Muscle layer of colon (tissue), 2 donors: Measurements from ENCODE around the gene KATNB1.

Experiments
- H3K27ac ChIP-seq: one replicate; pipeline ENCODE4 v1.7.0; 2013; ENCODE audit warnings: low read depth, mild to moderate bottlenecking, low read length, moderate library complexity
- H3K27me3 ChIP-seq, 2 donors: one replicate each; pipeline ENCODE4 v1.7.0; 2013; ENCODE audit warnings: low read length in 2 of 2, mild to moderate bottlenecking in 2 of 2; ENCODE audit not compliant: insufficient read depth in 2 of 2, control insufficient read depth in 1 of 2
- H3K36me3 ChIP-seq: one replicate; pipeline ENCODE4 v1.7.0; 2013; ENCODE audit warnings: mild to moderate bottlenecking, low read length; ENCODE audit not compliant: insufficient read depth
- H3K4me1 ChIP-seq: one replicate; pipeline ENCODE4 v1.7.0; 2013; ENCODE audit warnings: mild to moderate bottlenecking, low read length; ENCODE audit not compliant: insufficient read depth
- H3K4me3 ChIP-seq, 2 donors: one replicate each; pipeline ENCODE4 v1.7.0; 2013; ENCODE audit warnings: low read length in 2 of 2, low read depth in 1 of 2, mild to moderate bottlenecking in 1 of 2, moderate library complexity in 1 of 2
- H3K9ac ChIP-seq: one replicate; pipeline ENCODE4 v1.7.0; 2013; ENCODE audit warnings: low read length
- H3K9me3 ChIP-seq: one replicate; pipeline ENCODE4 v1.7.0; 2013; ENCODE audit warnings: mild to moderate bottlenecking, low read length
- donor health status: abdominal sarcoma.
- donor health status: Adenocarcinoma of cecum.

Gene KATNB1

GRCh38 chr16:57720142-57720575 lies 15.4 kb upstream of the KATNB1 start:
- peaks cover 0 to 8% of the 10 kb centered on the region in 2 donors for H3K27me3 ChIP-seq
- no peak overlapping the region for H3K9ac ChIP-seq
- no peaks in the 10 kb centered on the region for H3K9me3 ChIP-seq
- no peaks in the 10 kb centered on the region for H3K36me3 ChIP-seq
- no peak overlapping the region for H3K4me3 ChIP-seq
- no peak overlapping the region for H3K27ac ChIP-seq
- H3K4me1 ChIP-seq = no peaks in the 10 kb centered on the region

GRCh38 chr16:57721356-57722209 lies 14.0 kb upstream of the KATNB1 start:
- Histone ChIP-seq H3K4me1 (no peaks in the 10 kb centered on the region), H3K9ac (no peak overlapping the region), H3K27me3 (peaks cover 0 to 8% of the 10 kb centered on the region in 2 donors), H3K4me3 (no peak overlapping the region), H3K9me3 (no peaks in the 10 kb centered on the region), H3K27ac (no peak overlapping the region), H3K36me3 (no peaks in the 10 kb centered on the region)

- Histone ChIP-seq H3K27ac (no peak overlapping the region), H3K9me3 (no peaks in the 10 kb centered on the region), H3K9ac (no peak overlapping the region), H3K36me3 (no peaks in the 10 kb centered on the region), H3K27me3 (peaks cover 0 to 8% of the 10 kb centered on the region in 2 donors), H3K4me3 (no peak overlapping the region), H3K4me1 (no peaks in the 10 kb centered on the region)
These were observed 13.4 kb upstream of the KATNB1 start for GRCh38 chr16:57722210-57722499.

GRCh38 chr16:57722651-57723050 lies 12.9 kb upstream of the KATNB1 start:
- Histone ChIP-seq H3K4me1 (no peaks in the 10 kb centered on the region), H3K9ac (no peak overlapping the region)

GRCh38 chr16:57723170-57723569 lies 12.4 kb upstream of the KATNB1 start:
- no peaks in the 10 kb centered on the region for H3K9me3 ChIP-seq

More at GRCh38 chr16:57722651-57723050, 12.9 kb upstream of the KATNB1 start:
- Histone ChIP-seq H3K27me3 (peaks cover 0 to 8% of the 10 kb centered on the region in 2 donors), H3K27ac (no peak overlapping the region), H3K4me3 (no peak overlapping the region), H3K9me3 (no peaks in the 10 kb centered on the region), H3K36me3 (no peaks in the 10 kb centered on the region)

GRCh38 chr16:57724531-57724930 lies 11.0 kb upstream of the KATNB1 start:
- Histone ChIP-seq H3K4me1 (no peaks in the 10 kb centered on the region), H3K9me3 (no peaks in the 10 kb centered on the region), H3K4me3 (no peak overlapping the region), H3K27ac (no peak overlapping the region), H3K27me3 (peaks cover 0 to 8% of the 10 kb centered on the region in 2 donors), H3K36me3 (no peaks in the 10 kb centered on the region), H3K9ac (no peak overlapping the region)

More at GRCh38 chr16:57723170-57723569, 12.4 kb upstream of the KATNB1 start:
- Histone ChIP-seq H3K9ac (no peak overlapping the region), H3K4me3 (no peak overlapping the region), H3K4me1 (no peaks in the 10 kb centered on the region), H3K27me3 (peaks cover 0 to 8% of the 10 kb centered on the region in 2 donors), H3K36me3 (no peaks in the 10 kb centered on the region), H3K27ac (no peak overlapping the region)

- no peak overlapping the region for H3K9ac ChIP-seq
- no peaks in the 10 kb centered on the region for H3K9me3 ChIP-seq
- H3K4me1 ChIP-seq = no peaks in the 10 kb centered on the region
- peaks cover 0 to 8% of the 10 kb centered on the region in 2 donors for H3K27me3 ChIP-seq
- H3K4me3 ChIP-seq = no peak overlapping the region
- H3K36me3 ChIP-seq = no peaks in the 10 kb centered on the region
- no peak overlapping the region for H3K27ac ChIP-seq
These were observed 10.4 kb upstream of the KATNB1 start for GRCh38 chr16:57725151-57725550.

- no peak overlapping the region for H3K27ac ChIP-seq
- no peaks in the 10 kb centered on the region for H3K36me3 ChIP-seq
- no peaks in the 10 kb centered on the region for H3K9me3 ChIP-seq
- H3K4me3 ChIP-seq = no peak overlapping the region
- H3K9ac ChIP-seq = no peak overlapping the region
- no peaks in the 10 kb centered on the region for H3K4me1 ChIP-seq
- H3K27me3 ChIP-seq = peaks cover 0 to 8% of the 10 kb centered on the region in 2 donors
These were observed 10.0 kb upstream of the KATNB1 start for GRCh38 chr16:57725554-57725953.

- H3K27ac ChIP-seq = no peak overlapping the region
- H3K4me3 ChIP-seq = no peak overlapping the region
- no peaks in the 10 kb centered on the region for H3K36me3 ChIP-seq
- no peaks in the 10 kb centered on the region for H3K4me1 ChIP-seq
- H3K27me3 ChIP-seq = peaks cover 0 to 8% of the 10 kb centered on the region in 2 donors
- H3K9me3 ChIP-seq = no peaks in the 10 kb centered on the region
- no peak overlapping the region for H3K9ac ChIP-seq
These were observed 9.6 kb upstream of the KATNB1 start for GRCh38 chr16:57725976-57726375.

- Histone ChIP-seq H3K4me1 (no peaks in the 10 kb centered on the region), H3K9ac (no peak overlapping the region), H3K36me3 (no peaks in the 10 kb centered on the region), H3K4me3 (no peak overlapping the region), H3K9me3 (no peaks in the 10 kb centered on the region), H3K27ac (no peak overlapping the region), H3K27me3 (peaks cover 0 to 8% of the 10 kb centered on the region in 2 donors)
These were observed 9.1 kb upstream of the KATNB1 start for GRCh38 chr16:57726433-57726947.

GRCh38 chr16:57727610-57728009 lies 8.0 kb upstream of the KATNB1 start:
- Histone ChIP-seq H3K27me3 (no peaks in the 10 kb centered on the region), H3K4me1 (no peaks in the 10 kb centered on the region), H3K9me3 (no peaks in the 10 kb centered on the region), H3K9ac (no peak overlapping the region), H3K36me3 (no peaks in the 10 kb centered on the region), H3K4me3 (no peak overlapping the region), H3K27ac (no peak overlapping the region)
